Pancreas (tissue), 10 donors: ENCODE measurements around the gene NGFR. TPM values are rescaled to one million over a fixed set of nuclear protein-coding genes. Genes with fewer than 3 reads are reported as not detected.

Source experiments
- ATAC-seq, 4 donors: fragments of 200-7000 bp; cut with Tn5 transposase; one replicate each; pipeline versions ENCODE4 v1.8.0 to v1.9.1; 2020; ENCODE audit warnings: mild to moderate bottlenecking in 4 of 4, moderate library complexity in 4 of 4
- DNase-seq, 6 donors: peaks; one replicate each; pipeline ENCODE4 v3.0.0-alpha.2; 2020
- FAIRE-seq: peaks from 2 replicates; lab custom pipeline; 2012; peaks lifted over from hg19 to GRCh38; lab: Jason Lieb, UNC
- H3K27ac ChIP-seq, 4 donors: fragments of 200-600 bp; sonication (generic); 1 replicate in 3 of 4; 2 replicates in 1 of 4; pipeline versions ENCODE4 v1.5.0 to v1.8.0; 2020
- H3K27me3 ChIP-seq, 4 donors: fragments of 200-600 bp; one replicate each; pipeline ENCODE4 v1.8.0; 2021
- H3K36me3 ChIP-seq, 3 donors: fragments of 200-600 bp; sonication (generic) in 1 of 3; one replicate each; pipeline versions ENCODE4 v1.5.0 to v1.8.0; 2020 to 2021
- H3K4me1 ChIP-seq, 3 donors: fragments of 200-600 bp; one replicate each; pipeline ENCODE4 v1.8.0; 2021
- H3K4me3 ChIP-seq, 4 donors: fragments of 200-600 bp; sonication (generic) in 2 of 4; one replicate each; pipeline versions ENCODE4 v1.5.0 to v1.8.0; 2020 to 2021
- H3K9me3 ChIP-seq, 4 donors: fragments of 200-600 bp; one replicate each; pipeline ENCODE4 v1.8.0; 2021
- WGBS, 2 donors: extraction: QIAGEN DNeasy Blood & Tissue Kit; methylation state at CpG; one replicate each; pipeline ENCODE4 v1.1.7; 2013; 5-methylcytosine and 5-hydroxymethylcytosine counted together
- intact Hi-C, 3 donors: fragments of 100-400 bp; cut with DNase I; formaldehyde crosslinking; loops; one replicate each; pipeline versions ENCODE4 v1.11.1 to v1.14.2; 2022
- polyA plus RNA-seq, 2 donors: library from polyadenylated mRNA; stranded (reverse); fragments of 200-250 nt; gene quantifications; one replicate each; pipeline ENCODE4 v1.2.3, GENCODE V29; 2013
- total RNA-seq, 6 donors: library from RNA; stranded (reverse); fragmentation: NEBNext Ultra II Directional in 4 of 6; extraction: Animal tissue kit (Norgen Biotek cat#: 25700) in 4 of 6; gene quantifications; one replicate each; pipeline versions ENCODE4 v1.2.1 to v1.2.4, GENCODE V29; 2021 to 2023
- TF ChIP-seq, protein P1 (sequence below), 4 donors: fragments of 200-600 bp; sonication (generic) in 3 of 4; IDR thresholded peaks; one replicate each; pipeline versions ENCODE4 v1.5.0 to v1.8.0; 2021; ENCODE audit warnings: antibody characterized with exemption in 4 of 4
- donor health status: healthy with polysubstance abuse.
- donor health status: DM: no; HTN: no; CAD: no; lungs with moderate emphysema.
- donor health status: DM: no; HTN: no; CAD: no.
- donor health status: control.
- donor health status: control.
- donor health status: Bipolar disorder and iron deficiency.
- donor health status: DM: yes; HTN: yes; CAD: no.
- donor health status: DM: no; HTN: no; CAD: no.
- donor health status: DM: no; HTN: no; CAD: no.
- donor health status: DM: yes; HTN: yes; CAD: no.

Gene NGFR
- total and polyA plus RNA-seq, 8 donors: 1.1 to 19.0 (median 4.7) TPM

DNA sequence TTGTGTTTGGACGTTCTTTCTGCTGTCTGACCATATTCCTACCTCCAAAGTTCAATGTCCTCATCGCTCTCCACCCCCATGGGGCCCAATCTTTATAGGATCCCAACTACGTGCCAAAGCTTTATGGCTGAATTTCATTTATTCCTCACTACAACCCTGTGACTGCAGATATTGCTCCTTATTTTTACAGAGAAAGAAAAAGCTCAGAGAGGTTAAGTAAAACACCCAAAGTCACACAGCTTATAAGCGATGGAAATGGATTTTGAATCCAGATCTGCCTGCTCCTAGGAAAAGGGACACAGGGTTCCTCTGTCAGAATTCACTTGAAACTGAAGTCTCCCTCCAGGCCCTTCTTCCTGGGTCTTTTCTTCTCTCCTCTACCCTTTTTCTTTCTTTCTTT is 9.3 kb downstream of the NGFR start:
- TF ChIP-seq, protein P1, sequence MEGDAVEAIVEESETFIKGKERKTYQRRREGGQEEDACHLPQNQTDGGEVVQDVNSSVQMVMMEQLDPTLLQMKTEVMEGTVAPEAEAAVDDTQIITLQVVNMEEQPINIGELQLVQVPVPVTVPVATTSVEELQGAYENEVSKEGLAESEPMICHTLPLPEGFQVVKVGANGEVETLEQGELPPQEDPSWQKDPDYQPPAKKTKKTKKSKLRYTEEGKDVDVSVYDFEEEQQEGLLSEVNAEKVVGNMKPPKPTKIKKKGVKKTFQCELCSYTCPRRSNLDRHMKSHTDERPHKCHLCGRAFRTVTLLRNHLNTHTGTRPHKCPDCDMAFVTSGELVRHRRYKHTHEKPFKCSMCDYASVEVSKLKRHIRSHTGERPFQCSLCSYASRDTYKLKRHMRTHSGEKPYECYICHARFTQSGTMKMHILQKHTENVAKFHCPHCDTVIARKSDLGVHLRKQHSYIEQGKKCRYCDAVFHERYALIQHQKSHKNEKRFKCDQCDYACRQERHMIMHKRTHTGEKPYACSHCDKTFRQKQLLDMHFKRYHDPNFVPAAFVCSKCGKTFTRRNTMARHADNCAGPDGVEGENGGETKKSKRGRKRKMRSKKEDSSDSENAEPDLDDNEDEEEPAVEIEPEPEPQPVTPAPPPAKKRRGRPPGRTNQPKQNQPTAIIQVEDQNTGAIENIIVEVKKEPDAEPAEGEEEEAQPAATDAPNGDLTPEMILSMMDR (IDR thresholded peaks at IDR 0.05): no peak
- DNase-seq (no peak), FAIRE-seq (no peak), ATAC-seq (no peak)
- Histone ChIP-seq H3K36me3 (no peaks in the 10 kb centered on the region), H3K27ac (no peak overlapping the region), H3K9me3 (no peaks in the 10 kb centered on the region), H3K27me3 (peaks cover 0 to 14% (median 4%) of the 10 kb centered on the region in 4 donors), H3K4me3 (no peak overlapping the region), H3K4me1 (no peaks in the 10 kb centered on the region)
- intact Hi-C loops: no loop called here
- 62 to 66% methylated on average over 4 of the region's 4 CpGs for WGBS, 2 donors

DNA sequence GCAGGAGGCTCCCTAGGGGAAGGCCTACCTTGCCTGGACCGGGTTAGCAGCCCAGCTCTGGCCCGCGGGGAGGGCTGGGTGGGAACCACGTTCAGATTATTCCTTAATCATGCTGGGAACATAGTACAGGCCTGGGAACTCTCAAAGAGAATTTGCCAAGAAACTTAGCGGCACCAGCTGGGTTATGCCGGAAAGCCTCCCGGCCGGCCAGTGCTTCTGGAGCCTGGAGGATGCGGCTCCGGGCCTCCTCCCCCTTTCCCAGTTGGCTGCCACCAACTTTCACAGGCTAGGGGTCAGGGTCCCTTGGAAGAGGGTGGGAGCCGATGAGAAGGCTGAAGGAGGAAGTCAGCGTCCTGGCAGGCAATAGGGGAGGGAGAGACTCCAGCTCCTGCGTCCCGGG is 10.8 kb downstream of the NGFR start:
- no peak for ATAC-seq
- 69 to 70% methylated on average over 14 of the region's 14 CpGs for WGBS, 2 donors
- DNase-seq: no peak

DNA sequence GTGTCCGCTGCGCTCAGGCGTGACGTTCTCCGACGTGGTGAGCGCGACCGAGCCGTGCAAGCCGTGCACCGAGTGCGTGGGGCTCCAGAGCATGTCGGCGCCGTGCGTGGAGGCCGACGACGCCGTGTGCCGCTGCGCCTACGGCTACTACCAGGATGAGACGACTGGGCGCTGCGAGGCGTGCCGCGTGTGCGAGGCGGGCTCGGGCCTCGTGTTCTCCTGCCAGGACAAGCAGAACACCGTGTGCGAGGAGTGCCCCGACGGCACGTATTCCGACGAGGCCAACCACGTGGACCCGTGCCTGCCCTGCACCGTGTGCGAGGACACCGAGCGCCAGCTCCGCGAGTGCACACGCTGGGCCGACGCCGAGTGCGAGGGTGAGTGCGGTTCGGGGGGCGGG is 11.2 kb downstream of the NGFR start:
- Histone ChIP-seq H3K36me3 (no peaks in the 10 kb centered on the region), H3K27ac (no peak overlapping the region), H3K9me3 (no peaks in the 10 kb centered on the region), H3K27me3 (no peaks in the 10 kb centered on the region), H3K4me1 (no peaks in the 10 kb centered on the region), H3K4me3 (no peak overlapping the region)
- DNase-seq (no peak), ATAC-seq (no peak), FAIRE-seq (no peak)
- intact Hi-C loops: no loop called here
- TF ChIP-seq, protein P1 (IDR thresholded peaks at IDR 0.05): no peak
- 82 to 91% methylated on average over 55 to 57 of the region's 57 CpGs for WGBS, 2 donors

More for the DNA sequence above, 10.8 kb downstream of the NGFR start:
- Histone ChIP-seq H3K4me3 (no peak overlapping the region), H3K27ac (no peak overlapping the region), H3K4me1 (no peaks in the 10 kb centered on the region), H3K36me3 (no peaks in the 10 kb centered on the region), H3K27me3 (no peaks in the 10 kb centered on the region), H3K9me3 (no peaks in the 10 kb centered on the region)
- intact Hi-C loops: no loop called here
- TF ChIP-seq, protein P1 (IDR thresholded peaks at IDR 0.05): no peak
- no peak for FAIRE-seq

DNA sequence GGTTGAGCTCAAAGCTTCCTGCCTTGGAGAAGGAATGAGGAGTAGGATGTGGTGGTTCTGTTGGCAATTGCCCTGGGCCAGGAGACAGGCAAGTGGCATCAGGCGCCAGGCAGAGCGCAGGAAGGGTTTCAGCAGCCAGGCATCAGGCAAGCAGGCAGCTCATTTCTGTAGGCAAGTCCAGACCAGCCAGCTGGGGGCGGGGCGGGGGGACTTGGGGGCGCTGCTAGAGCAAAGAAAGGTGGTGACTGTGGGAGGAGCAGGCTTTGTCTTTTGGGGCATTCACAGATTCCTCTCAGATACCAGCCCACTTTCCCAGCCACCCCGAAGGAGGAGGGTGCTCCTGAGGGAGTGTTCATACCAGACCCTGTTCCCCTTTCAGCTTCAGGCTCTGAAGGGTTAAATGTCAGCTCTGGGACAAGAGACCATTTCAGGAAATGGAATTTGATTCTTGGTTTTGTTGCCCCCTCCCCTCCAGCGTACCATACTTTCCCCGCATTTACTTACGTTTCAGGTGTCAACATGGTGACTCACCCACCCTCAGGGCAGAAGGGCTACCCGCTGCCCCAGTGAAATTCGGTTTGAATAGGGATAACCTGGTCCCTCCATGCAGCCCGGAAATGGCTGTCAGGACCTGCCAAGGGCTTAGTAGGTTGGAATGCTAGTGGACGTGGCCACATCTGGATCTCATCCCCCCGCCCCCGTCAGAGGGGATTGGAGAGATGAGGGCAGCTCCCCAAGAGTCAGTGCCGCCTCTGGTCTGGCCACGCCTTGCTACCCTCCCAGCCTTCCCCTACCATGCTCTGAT is 13.2 kb downstream of the NGFR start:
- 25 to 29% methylated on average over 17 of the region's 17 CpGs for WGBS, 2 donors
- no peak for DNase-seq
- no peak for ATAC-seq
- no peaks in the 10 kb centered on the region for H3K36me3 ChIP-seq
- FAIRE-seq: no peak
- no peaks in the 10 kb centered on the region for H3K4me1 ChIP-seq
- TF ChIP-seq, protein P1 (IDR thresholded peaks at IDR 0.05): no peak
- no peaks in the 10 kb centered on the region for H3K27me3 ChIP-seq
- intact Hi-C loops: no loop called here
- H3K9me3 ChIP-seq: no peaks in the 10 kb centered on the region
- no peak overlapping the region for H3K4me3 ChIP-seq
- H3K27ac ChIP-seq: no peak overlapping the region
